ENCODE data around the gene RFNG.

RFNG gene

DNA sequence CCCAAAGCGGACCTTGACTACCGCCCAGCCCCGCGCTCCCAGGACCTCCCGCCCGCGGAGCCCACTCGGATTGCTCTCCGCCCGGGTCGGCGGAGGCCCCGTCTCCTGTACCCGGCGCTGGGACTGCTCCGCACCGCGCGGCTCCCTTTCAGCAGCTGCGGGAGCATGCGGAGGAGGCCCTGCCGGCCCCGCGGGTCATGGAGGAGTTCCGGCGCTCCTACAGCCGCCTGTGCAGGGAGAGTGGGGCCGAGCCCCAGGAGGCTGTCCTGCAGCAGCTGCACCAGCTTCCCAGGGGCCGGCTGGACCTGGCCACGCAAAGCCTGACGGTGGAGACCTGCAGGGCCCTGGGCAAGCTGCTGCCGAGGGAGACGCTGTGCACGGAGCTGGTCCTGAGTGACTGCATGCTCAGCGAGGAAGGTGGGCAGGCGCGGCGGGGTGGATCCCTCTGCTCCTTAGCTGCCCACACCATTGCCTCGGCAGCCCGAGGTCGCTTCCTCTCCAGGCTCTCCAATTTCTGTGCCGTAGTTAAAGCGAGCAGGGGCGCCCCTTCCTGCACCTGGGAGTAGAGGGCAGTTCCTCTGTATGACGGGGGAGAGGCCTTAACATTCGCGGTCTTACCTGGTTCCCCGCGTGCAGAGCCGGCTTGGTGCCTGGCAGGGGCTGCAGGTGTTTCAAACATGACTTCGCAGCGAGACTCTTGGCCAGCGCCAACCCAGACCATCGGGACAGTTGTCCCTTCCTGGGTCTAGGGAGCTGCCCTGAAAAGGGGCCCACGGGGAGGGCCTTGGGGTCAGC is 28.0 kb downstream of the RFNG start:
- no peak for DNase-seq

DNA sequence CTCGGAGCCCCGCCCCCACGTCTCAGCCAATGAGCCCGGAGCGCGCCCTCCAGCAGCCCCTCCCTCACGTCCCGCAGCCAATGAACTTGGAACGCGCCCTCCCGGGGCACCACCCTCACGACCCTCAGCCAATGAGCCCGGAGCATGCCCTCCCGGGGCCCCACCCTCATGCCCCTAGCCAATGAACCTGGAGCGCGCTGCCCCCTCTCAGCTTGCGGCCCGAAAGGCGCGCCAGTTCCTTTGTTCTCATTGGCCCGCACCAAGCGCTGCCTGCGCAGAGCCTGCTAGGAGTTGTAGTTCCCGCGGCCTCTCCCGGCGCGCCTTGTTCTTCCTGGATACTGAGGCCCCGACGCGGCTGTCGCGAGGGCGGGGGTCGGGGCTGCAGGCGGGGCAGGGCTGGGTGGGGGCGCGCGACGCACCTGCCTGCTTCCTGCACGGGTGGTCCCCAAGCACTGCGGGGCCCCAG is 28.6 kb downstream of the RFNG start, which contains the start of gene LRRC45:
LRRC45 (plus strand) TSS at position 325 of the 466 bp plus-strand sequence. CDS start 339 bp downstream, outside the sequence.
- DNase-seq: peak; percentile 100

DNA sequence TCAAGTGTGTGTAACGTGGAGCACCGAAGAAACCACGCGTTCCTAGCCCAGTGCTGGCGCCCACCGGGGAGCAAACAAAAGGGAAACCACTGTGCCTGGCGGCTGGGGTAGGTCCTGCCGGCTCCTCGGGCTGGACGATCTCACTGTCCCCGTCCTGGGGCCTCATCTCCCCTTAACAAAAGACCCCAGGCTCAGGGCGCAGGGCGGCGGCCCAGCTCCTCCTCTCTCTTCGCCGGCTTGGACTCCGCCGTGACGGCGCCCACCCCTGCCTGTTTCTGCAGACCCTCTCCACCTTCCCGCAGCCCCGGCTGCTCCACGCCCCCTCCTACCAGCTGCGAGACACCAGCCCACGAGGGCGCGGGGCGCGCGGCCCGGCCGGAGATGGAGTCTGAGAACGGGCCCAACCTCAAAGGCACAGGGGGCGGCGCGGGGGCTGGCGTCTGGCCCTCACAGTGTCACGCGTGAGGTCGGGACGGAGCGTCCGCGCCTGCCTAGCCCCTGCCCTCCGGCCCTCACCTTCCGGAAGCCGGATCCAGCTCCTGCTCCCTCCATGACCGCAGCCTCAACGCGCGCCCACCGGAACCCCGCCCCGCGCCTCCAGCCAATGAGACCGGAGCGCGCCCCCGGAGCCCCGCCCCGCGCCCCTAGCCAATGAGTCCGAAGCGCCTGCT is 29.2 kb downstream of the RFNG start, which contains the start of gene CENPX:
CENPX (minus strand) TSS at position 569 of the 671 bp plus-strand sequence; CDS start at position 552, 17 bp downstream.
- no peak for DNase-seq

DNA sequence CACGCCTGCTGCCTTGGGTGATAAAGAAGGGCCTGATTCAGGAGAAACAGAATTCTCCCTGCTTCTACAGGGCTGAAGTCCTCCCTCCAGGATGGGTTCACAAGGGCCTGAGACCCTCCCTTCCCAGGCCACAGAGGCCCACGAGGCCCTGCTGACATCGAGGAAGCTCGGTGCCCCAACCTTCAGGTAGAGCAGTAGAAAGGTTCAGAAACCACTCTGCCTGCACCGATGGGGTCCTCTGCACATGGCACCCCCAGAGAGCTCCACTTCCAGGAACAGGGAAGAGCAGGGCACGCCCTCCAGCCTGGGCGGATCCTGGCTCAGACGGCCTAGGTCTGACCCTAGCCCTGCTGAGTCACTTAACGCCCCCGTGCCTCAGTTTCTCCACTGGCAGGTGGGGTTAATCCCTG is 29.7 kb downstream of the RFNG start:
- DNase-seq: no peak

DNA sequence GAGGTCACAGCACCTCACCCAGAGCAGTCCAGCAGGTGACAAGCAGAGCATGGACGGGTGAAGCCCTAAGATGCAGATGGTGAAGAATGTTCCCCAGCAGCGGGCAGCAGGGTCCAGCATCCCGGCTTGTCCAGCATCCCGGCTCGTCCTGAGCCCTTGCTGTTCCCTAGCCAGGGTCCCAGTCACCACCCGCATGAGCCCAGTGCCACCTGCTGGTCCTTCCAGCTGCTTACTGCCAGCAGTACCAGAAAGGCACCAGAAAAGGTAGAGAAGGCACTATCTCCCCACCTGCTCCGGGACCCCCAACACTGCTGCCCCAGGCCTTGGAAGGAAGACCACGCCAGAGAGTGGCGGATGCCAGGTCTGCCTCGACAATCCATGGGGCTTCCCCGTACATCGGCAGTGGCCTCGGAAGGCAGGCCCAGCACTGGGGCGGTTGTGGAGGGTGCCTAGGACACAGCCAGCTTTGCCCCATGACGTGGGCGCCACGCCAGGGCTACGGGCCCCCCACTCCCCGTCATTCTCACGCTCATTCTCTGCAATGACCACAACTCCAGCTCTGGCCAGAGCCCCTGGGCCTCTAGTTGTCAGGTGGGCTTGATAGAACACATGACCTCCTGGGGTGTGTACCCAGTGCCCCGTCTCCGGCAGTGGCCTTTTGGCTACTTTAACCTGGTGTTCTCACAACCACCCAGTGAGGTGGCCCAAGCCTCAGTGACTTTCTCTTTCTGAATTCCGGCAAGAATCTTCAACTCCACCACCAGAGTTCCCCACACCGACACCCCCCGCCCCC is 30.3 kb downstream of the RFNG start:
- DNase-seq: peak; percentile 63

DNA sequence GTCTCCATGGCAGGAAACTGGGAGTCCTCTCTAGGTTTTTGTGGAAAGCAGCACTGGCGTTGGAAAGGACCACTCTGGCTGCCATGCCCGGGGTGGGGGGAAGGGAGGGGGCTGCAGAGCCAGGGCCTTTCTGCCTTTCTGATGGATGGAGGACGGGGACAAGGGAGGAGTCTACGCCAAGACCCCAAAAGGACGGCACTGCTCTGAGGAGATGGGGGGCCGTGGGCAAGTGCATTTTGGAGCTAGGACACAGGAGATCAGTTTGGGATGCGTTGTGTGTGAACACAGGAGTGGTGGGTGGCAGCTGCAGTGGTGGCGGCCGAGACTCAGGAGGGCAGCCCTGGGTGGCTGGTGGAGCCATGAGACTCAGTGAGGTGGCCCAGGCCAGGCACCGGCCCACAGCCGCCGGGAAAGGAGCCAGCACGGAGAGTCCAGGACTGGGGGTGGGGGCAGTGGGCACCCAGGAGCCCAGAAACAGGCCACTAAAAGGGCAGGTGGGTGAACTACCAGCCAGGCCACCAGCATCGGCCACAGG is 31.0 kb downstream of the RFNG start:
- DNase-seq: no peak

DNA sequence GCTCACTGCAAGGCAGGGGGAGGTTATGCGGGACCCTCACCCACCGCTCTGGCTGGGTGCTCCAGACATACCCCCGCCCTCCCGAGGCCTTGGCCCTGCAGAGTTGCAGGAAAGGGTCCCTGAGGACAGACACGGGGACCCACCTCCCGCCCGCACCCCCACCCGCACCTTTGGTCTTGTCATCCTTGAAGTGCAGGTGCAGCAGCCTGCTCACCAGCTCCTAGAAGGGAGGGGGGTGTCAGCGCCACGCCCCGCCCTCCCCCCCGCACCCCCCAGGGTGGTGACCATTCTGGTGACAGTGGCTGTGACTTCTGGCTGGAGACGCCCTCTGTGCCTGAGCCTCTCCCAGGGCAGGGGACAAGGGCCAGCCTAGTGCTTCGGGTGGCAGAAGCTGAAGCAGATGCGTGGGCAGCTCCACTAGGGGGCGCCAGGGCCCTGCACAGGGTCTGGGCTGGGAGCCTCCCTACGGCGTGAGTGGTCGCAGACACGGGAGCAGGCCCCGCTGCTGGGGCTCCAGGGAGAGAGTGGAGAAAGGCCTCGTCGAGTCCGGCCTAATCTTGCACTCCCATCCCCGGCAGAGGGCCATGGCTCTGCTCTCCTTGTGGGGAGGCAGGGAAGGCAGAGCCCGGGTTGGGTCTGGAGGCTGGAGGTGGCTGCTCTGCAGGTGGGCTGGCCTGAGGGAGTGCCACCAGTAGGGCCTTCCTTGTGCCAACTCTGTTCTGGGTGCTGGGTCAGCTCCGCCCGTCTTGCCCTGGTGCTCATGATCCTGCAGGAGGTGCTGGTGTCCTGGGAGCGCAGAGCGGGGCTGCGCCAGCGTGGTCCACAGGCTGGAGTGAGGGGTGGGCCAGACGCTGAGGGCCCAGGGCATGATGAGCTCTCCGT is 31.7 kb downstream of the RFNG start:
- peak; percentile 70 for DNase-seq

DNA sequence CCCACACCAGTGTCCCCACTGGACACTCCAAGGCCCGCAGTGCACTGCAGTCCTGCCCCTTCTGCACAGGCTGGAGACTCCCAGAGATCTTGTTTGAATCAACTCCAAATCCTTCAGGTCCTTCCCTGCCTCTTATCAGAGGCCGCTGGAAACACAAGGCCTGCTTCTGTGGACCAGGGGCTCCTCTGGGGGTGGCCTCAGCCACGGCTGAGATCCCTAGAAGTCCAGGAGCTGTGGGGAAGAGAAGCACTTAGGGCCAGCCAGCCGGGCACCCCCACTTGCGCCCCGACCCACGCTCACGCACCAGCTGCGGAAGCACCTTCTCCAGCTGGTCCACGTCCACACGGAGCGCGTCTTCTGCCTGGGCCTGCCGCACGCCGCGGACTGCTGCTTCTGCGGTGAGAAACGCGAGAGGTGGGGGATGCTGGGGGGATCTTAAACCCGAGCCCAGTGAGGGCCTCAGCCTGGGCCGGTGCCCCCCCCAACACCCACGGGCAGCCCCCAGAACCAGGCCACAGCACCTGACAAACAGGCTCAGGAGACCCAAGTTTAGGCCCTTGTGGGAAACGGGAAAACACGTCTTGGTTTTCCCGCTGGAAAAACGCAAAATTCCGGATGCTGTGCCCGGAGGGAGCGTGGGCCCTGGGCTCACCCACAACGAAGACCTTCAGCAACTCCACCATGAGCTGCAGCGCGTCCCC is 32.5 kb downstream of the RFNG start:
- no peak for DNase-seq

DNA sequence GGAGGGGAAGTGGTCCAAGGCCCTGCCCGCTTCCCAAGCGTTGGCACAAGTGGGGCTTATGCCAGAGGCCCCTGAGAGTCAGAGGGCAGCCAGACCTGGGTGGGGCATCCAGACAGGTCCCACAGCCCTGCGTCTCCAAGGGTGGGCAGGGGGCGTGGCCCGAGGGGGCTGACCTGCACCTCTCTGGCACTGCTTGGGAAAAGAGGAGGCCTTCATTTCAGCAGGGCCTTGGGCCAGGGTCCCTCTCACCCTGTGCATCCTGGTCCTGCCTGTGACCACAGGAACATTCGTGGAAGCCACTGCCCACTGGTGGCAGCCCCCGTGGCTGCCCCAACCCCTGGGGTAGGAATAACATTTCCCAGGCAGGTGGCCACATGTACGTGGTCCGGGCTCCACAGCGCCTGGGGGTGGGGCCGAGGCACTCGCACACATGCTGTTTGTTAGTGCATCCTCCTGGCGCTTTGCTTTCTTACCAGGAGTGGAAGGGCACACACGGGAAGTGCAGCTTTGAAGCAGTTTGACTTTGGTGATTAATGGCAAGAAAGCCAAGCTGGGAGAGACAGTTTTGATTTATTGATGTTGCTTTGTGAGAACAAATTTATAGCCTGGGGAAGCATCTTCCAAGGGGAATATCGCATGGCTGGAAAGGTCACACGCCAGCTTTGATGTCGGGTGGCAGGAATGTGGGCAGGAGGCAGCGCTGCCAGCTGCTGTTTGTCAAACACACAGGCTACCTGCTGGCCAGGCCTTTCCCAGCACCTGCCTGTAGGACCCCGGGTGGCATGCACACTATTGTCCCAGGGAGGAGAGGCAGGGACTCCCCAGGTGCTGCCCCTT is 33.2 kb downstream of the RFNG start:
- DNase-seq: no peak

DNA sequence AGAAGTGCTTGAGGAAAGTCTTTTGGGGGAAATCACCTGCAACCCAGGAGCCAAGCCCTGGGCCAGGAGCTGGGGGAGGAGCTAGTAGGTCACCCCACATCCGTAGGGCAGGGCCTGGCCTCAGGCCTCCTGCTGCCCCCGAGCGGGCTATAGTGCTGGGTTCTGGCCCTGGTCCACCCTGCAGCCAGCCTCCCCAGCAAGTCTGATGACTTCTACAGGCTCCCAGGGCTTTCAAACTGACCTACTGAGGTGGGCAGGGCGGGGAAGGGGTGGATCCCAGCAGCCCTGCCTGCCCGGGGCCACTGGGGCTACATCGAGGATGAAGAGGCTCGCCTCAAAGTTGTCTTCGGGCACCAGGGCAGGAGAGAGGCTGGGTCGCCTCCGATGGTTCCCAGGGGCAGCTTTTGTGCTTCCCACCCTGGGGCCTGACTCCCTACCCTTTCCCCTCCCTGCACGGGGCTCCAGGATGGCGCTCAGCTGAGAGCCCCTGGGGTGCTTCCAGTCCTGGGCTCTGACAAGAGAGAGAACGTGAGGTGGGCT is 33.9 kb downstream of the RFNG start:
- DNase-seq: no peak

DNA sequence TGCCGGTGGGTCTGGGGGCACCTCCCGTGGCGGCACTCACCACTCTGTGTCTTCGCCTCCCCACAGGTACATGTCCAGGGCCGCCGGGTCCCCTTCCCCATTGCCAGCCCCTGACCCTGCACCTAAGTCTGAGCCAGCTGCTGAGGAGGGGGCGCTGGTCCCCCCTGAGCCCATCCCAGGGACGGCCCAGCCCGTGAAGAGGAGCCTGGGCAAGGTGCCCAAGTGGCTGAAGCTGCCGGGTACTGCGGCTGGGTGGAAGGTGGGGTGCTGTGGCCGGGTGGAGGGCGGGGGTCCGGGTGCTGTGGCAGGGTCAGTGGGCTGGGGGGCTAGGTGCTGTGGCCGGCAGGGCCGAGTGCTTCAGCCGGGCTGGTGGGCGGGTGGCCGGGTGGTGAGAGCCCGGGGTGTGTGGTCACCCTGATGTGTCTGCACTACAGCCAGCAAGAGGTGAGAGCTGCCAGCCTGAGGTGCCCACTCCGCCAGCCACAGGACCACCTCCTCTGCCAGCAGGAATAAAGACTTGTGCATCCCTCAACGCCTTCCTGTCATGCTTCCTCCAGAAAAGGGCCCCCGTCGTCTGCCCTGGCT is 34.6 kb downstream of the RFNG start:
- DNase-seq: no peak

DNA sequence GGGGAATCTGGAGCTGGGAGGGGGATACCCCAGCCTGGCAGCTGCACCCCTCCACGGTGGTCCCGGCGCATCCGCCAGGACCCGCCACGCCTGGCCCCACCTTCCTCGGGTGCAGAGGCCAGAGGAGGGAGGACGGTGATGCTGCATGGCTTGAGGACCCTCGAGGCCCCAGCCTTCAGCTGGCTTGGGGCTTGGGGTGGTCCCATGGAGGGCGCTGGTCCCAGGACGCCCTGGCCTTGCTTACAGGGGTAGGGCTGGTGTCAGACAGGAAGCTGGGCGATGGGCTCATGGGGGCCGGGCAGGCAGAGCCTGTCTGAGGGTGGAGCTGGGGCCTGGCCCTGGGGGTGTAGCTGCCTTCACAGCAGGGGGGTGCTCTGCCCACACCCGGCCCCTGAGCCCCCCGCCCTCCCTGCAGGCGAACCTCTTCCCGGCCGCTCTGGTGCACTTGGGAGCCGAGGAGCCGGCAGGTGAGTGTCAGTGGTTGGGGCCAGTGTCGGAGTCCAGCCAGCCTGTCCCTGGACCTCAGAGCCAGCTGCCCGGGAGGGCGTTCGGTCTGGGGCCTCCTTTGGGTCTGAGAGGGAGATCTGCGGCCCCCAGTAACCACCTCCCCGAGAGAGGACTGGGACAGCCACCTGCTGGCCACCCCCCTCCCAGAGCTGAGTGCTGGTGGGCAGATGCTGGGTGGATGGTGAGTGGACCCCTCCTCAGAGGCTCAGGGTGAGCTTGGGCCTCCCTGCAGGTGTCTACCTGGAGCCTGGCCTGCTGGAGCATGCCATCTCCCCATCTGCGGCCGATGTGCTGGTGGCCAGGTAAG is 35.3 kb downstream of the RFNG start:
- no peak for DNase-seq

DNA sequence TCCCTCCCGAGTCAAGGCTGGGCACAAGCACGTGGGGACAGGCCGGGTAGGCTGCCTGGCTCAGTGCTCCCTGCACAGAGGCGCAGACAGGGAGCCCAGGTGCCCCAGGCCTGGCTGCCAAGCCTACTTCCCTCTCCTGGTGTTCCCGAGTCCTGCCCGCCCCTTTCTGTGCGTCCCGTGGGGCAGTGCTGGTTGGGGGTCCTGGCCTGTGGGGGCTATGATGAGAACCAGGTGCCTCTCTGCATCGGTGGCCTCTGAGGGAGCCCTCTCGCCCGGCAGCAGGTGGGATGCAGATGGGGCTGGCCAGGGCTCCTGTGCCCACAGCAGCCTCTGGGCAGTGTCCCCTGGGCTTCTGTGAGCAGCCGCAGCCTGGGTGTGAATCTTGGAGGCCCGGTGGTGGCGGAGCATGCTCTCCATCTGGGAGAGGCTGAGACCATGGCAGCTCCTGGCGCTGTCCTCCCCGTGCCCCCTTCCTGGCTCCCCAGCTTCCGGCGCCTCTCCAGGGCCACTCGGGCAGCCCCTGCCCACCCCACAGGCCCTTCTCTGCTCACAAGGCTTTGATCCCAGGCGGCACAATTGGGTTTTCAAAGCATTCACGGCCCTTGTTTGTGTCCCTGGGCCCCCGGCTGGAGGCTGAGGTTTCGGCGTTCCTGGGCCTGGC is 36.2 kb downstream of the RFNG start:
- no peak for DNase-seq

DNA sequence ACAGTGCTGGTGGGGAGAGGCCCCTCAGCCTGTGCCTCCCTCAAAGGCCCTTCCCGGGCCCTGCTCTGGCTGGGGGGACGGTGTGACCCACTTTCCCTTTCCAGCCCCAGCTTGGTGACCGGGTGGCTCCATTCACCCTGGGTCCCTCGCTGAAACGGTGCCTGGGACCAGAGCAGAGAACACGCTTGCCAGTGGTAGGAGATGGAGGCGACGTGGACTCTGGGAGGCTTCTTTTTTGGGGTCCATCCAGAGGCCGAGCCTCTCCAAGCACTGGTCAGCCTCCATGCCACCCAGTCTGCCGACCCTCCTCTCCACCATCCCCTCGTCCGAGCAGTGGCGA is 36.7 kb downstream of the RFNG start:
- DNase-seq: no peak

DNA sequence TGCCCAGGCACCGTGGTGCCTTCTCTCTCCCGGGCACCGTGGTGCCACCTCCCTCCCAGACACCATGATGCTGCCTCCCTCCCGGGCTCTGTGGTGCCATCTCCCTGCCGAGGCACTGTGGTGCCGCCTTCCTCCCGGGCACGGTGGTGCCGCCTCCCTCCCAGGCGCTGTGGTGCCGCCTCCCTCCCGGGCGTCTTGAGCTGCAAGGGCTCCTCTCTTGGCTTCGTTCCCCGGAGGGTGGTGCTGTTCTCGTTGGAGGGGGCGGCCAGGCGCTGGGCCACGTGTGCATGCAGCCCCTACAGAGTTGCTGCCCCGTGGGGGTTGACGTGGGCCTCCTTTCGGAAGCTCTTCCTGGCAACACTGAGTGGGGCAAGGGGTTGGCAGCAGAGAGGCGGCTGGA is 37.2 kb downstream of the RFNG start:
- DNase-seq: no peak

DNA sequence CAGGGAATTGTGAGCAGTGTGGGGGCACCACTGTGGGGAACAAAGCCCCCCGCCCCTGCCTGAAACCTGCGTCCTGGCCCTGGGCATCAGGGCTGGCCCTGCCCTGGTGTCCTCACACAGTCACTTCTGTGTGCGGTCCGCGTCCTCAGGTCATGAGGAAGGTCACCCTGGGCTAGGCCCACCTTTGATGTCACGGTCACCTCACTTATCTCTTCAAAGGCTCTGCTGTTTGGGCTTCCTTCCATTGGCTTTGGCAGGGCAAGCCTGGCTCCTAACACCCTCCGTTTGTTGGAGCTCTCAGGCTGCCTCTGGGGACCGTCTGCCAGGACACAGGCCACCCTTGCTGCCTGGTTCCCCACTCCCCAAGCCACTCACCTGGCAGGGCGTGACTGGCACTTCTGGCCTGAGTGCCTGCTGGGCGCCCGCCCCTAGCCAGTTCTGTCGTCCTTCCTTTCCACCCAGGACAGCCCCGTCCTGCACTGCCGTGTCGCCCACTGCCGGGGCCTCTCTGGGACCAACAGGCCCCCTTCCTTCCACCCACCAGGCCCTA is 37.8 kb downstream of the RFNG start:
- no peak for DNase-seq

DNA sequence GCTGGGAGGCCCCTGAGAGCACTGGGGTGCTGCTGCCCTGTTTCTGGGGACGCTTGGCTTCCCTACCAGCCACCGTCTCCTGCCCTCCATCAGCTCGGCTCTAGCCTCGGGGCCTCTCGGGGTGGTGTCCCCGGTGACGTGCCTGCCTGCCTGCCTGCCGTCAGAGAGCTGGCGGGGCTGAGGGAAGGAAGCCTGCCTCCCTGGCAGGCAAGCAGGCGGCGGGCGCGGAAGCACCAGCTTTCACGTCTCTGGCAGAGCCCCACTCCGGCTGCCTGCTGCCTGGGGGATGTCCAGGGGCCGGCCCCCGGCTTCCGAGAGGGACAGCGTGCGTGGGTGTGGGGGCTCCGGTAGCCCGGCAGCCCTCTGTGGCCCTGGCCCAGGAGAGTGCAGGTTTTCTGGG is 38.3 kb downstream of the RFNG start:
- no peak for DNase-seq
